HepG2 (cell line): ENCODE data around the gene GPR33. TPM values are rescaled to one million over a fixed set of nuclear protein-coding genes. Genes with fewer than 3 reads are reported as not detected.

Experiments used
- AGO2 ChIP-seq: fragments of 200-400 bp; formaldehyde crosslinking; optimal IDR thresholded peaks from 2 replicates; pipeline ENCODE3; 2017; ENCODE audit warnings: mild to moderate bottlenecking, low read depth, low read length, moderate library complexity
- CENPBD1 ChIP-seq: sonication (generic); formaldehyde crosslinking; IDR thresholded peaks from 2 replicates; pipeline ENCODE4 v1.8.0; 2022; ENCODE audit warnings: missing genetic modification reagents, low read depth, mild to moderate bottlenecking, borderline replicate concordance
- E2F5 ChIP-seq: sonication (generic); formaldehyde crosslinking; conservative IDR thresholded peaks from 2 replicates; pipeline ENCODE4 v1.4.0; 2020; ENCODE audit warnings: missing genetic modification reagents
- FOXC1 ChIP-seq: sonication (generic); formaldehyde crosslinking; IDR thresholded peaks from 2 replicates; pipeline ENCODE4 v1.8.0; 2022; ENCODE audit warnings: mild to moderate bottlenecking, missing genetic modification reagents, borderline replicate concordance
- HOXA5 ChIP-seq: sonication (generic); formaldehyde crosslinking; IDR thresholded peaks from 2 replicates; pipeline ENCODE4 v1.4.0; 2020; ENCODE audit warnings: missing genetic modification reagents
- IKZF1 ChIP-seq: fragments of 450-650 bp; IDR thresholded peaks from 2 replicates; pipeline ENCODE4 v1.7.1; 2016
- MAX ChIP-seq: IDR thresholded peaks from 2 replicates; pipeline ENCODE4 v1.6.1; 2012; ENCODE audit warnings: inconsistent platforms
- NFRKB ChIP-seq: fragments of 450-650 bp; IDR thresholded peaks from 2 replicates; pipeline ENCODE4 v1.6.1; 2017
- PAWR ChIP-seq: sonication (generic); formaldehyde crosslinking; IDR thresholded peaks from 2 replicates; pipeline ENCODE4 v1.4.0; 2020; ENCODE audit warnings: missing genetic modification reagents, mild to moderate bottlenecking, borderline replicate concordance
- POGK ChIP-seq: sonication (generic); formaldehyde crosslinking; conservative IDR thresholded peaks from 2 replicates; pipeline ENCODE4 v1.8.0; 2022; ENCODE audit warnings: mild to moderate bottlenecking, moderate library complexity, missing genetic modification reagents
- POLR2AphosphoS2 ChIP-seq: IDR thresholded peaks from 2 replicates; pipeline ENCODE4 v1.6.1; 2011; ENCODE audit warnings: low read depth, low read length, improper control_type of control experiment
- PRDM4 ChIP-seq: sonication (generic); formaldehyde crosslinking; IDR thresholded peaks from 2 replicates; pipeline ENCODE4 v1.9.0; 2021; ENCODE audit warnings: missing genetic modification reagents, borderline replicate concordance
- SMARCE1 ChIP-seq: fragments of 450-650 bp; IDR thresholded peaks from 2 replicates; pipeline ENCODE4 v1.6.1; 2017; ENCODE audit warnings: borderline replicate concordance
- SOX6 ChIP-seq, 2 experiments: fragments of 450-650 bp in 1 of 2; sonication (generic) in 1 of 2; formaldehyde crosslinking in 1 of 2; IDR thresholded peaks; 2 replicates each; pipeline versions ENCODE4 v1.4.0 to v1.6.1; 2017 to 2020; ENCODE audit warnings: antibody characterized with exemption in 1 of 2, mild to moderate bottlenecking in 1 of 2, missing genetic modification reagents in 1 of 2
- ZNF18 ChIP-seq: sonication (generic); formaldehyde crosslinking; IDR thresholded peaks from 2 replicates; pipeline ENCODE4 v1.8.0; 2022; ENCODE audit warnings: mild to moderate bottlenecking, missing genetic modification reagents; ENCODE audit not compliant: insufficient replicate concordance
- ZNF329 ChIP-seq: sonication (generic); formaldehyde crosslinking; IDR thresholded peaks from 2 replicates; pipeline ENCODE4 v1.9.0; 2021; ENCODE audit warnings: low read depth, mild to moderate bottlenecking, missing genetic modification reagents
- ZNF639 ChIP-seq: conservative IDR thresholded peaks from 2 replicates; pipeline ENCODE4 v1.6.1; 2018; ENCODE audit warnings: missing genetic modification reagents
- ZNF780A ChIP-seq: sonication (generic); formaldehyde crosslinking; IDR thresholded peaks from 2 replicates; pipeline ENCODE4 v1.8.0; 2022; ENCODE audit warnings: mild to moderate bottlenecking, missing genetic modification reagents, moderate library complexity
- ZNF790 ChIP-seq: sonication (generic); formaldehyde crosslinking; IDR thresholded peaks from 2 replicates; pipeline ENCODE4 v1.8.0; 2022; ENCODE audit warnings: missing genetic modification reagents, mild to moderate bottlenecking, borderline replicate concordance
- ZSCAN12 ChIP-seq: sonication (generic); formaldehyde crosslinking; IDR thresholded peaks from 2 replicates; pipeline ENCODE4 v1.9.0; 2021; ENCODE audit warnings: mild to moderate bottlenecking, missing genetic modification reagents
- polyA plus RNA-seq, 8 experiments: library from polyadenylated mRNA; depleted of rRNA in 3 of 8; stranded (reverse) in 7 of 8; unstranded in 1 of 8; fragments of >200 nt; fragmentation: Illumina TruSeq in 4 of 8; extraction: Trizol in 4 of 8; gene quantifications; 2 replicates each; pipeline versions ENCODE4 v1.2.1 to v1.2.3, GENCODE V29; 2011 to 2016; ENCODE audit warnings: low read depth in 4 of 8, missing spikeins in 1 of 8, mixed read lengths in 1 of 8; ENCODE audit not compliant: insufficient read depth in 1 of 8
- total RNA-seq, 5 experiments: library from RNA; depleted of rRNA; stranded (reverse); fragments of >200 nt; fragmentation: Illumina TruSeq; extraction: Trizol; gene quantifications; 2 replicates each; pipeline ENCODE4 v1.2.3, GENCODE V29; 2016; ENCODE audit warnings: low read depth in 1 of 5

Gene GPR33
- total and polyA plus RNA-seq, 2 of the 13 experiments (the other 11 are each of a cell fraction or from before 2014, with no cell fraction given), result not detected

- TF ChIP-seq PRDM4 (CRISPR knock-in tag) (peak; percentile 82; the same call in 1 of the 2 replicates), ZNF329 (CRISPR knock-in tag) (peak; percentile 92), FOXC1 (peak; percentile 100), NFRKB (no peak), ZNF790 (peak; percentile 99), ZNF780A (CRISPR knock-in tag) (peak; percentile 76; the same call in 1 of the 2 replicates), POLR2AphosphoS2 (no peak), POGK (peak; percentile 100), PAWR (CRISPR knock-in tag) (peak; percentile 100), ZSCAN12 (CRISPR knock-in tag) (peak; percentile 92), ZNF639 (CRISPR knock-in tag) (peak; percentile 93), IKZF1 (no peak), SOX6 (IDR thresholded peaks at IDR 0.05) (no peak), SOX6 (CRISPR knock-in tag; IDR thresholded peaks at IDR 0.05) (peak; percentile 90), MAX (peak; percentile 98), SMARCE1 (no peak), ZNF18 (CRISPR knock-in tag) (peak; percentile 95), E2F5 (CRISPR knock-in tag) (peak; percentile 86; the same call in 1 of the 2 replicates), HOXA5 (CRISPR knock-in tag) (peak; percentile 99), AGO2 (peak; percentile 95), CENPBD1 (CRISPR knock-in tag) (no peak; the same call in 1 of the 2 replicates)
These were observed 30.8 kb downstream of the GPR33 start, which contains the start of gene DTD2 (continued) for GRCh38 chr14:31456841-31457664.
